GM21447 (cell line): Measurements from ENCODE around the gene PAQR8.

Experiments
- ATAC-seq: cut with Tn5 transposase; IDR thresholded peaks from one replicate; pipeline ENCODE4 v1.9.1; 2021; ENCODE audit not compliant: unreplicated experiment

The PAQR8 gene

GRCh38 chr6:52346503-52346902 is 15.4 kb upstream of the PAQR8 start:
- no peak for ATAC-seq

- ATAC-seq = no peak
Observed at GRCh38 chr6:52347818-52348217, 14.1 kb upstream of the PAQR8 start.

- no peak for ATAC-seq
Observed at GRCh38 chr6:52351879-52352238, 10.1 kb upstream of the PAQR8 start.

- peak; percentile 95 for ATAC-seq
Observed at GRCh38 chr6:52352239-52353018, 9.5 kb upstream of the PAQR8 start.

- no peak for ATAC-seq
Observed at GRCh38 chr6:52356017-52356416, 5.9 kb upstream of the PAQR8 start.

- ATAC-seq = no peak
Observed at GRCh38 chr6:52359403-52359802, 2.5 kb upstream of the PAQR8 start.

- no peak for ATAC-seq
Observed at GRCh38 chr6:52360028-52360427, 1.9 kb upstream of the PAQR8 start.

GRCh38 chr6:52360601-52361413 is 1.1 kb upstream of the PAQR8 start:
- ATAC-seq = no peak

GRCh38 chr6:52361414-52361944 is 472 bp upstream of the PAQR8 start:
- no peak for ATAC-seq

- ATAC-seq = peak; percentile 59
Observed at GRCh38 chr6:52362443-52363227, 684 bp downstream of the PAQR8 start.

- no peak for ATAC-seq
Observed at GRCh38 chr6:52363228-52363867, 1.4 kb downstream of the PAQR8 start.

GRCh38 chr6:52364480-52365166 is 2.7 kb downstream of the PAQR8 start:
- no peak for ATAC-seq

GRCh38 chr6:52365317-52365716 is 3.4 kb downstream of the PAQR8 start:
- ATAC-seq = no peak

GRCh38 chr6:52365866-52366540 is 4.1 kb downstream of the PAQR8 start:
- no peak for ATAC-seq

GRCh38 chr6:52368002-52368401 is 6.1 kb downstream of the PAQR8 start:
- no peak for ATAC-seq

GRCh38 chr6:52369234-52369633 is 7.3 kb downstream of the PAQR8 start:
- ATAC-seq = no peak

GRCh38 chr6:52371656-52372191 is 9.8 kb downstream of the PAQR8 start:
- no peak for ATAC-seq

- no peak for ATAC-seq
Observed at GRCh38 chr6:52373151-52373690, 11.3 kb downstream of the PAQR8 start.

- ATAC-seq = no peak
Observed at GRCh38 chr6:52374247-52374646, 12.3 kb downstream of the PAQR8 start.
